DMS79 (cell line): ENCODE measurements around the gene CACNA2D3.

Experiments
- DNase-seq: peaks from one replicate; lab custom pipeline; 2025; lab: John Stamatoyannopoulos, UW

CACNA2D3 gene

DNA sequence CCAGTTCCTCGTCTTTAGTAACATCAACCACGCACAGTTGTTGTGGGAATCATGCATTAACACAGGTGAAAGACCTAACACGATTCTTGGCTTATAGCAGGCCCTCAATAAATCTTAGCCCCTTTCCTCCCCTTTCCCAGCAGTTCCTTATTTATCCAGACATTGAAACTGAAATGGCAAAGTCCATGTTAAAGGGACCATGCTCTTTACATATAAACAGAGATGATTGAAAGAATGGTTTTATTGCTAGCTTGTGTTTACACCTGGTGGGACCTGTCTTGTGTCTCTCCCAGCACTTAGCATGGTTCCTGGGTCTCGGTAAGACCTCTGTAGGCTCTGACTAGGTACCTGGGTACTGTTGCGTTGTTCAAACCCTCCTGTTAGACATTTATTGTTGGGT, 553.7 kb downstream of the CACNA2D3 start:
- DNase-seq = no peak

DNA sequence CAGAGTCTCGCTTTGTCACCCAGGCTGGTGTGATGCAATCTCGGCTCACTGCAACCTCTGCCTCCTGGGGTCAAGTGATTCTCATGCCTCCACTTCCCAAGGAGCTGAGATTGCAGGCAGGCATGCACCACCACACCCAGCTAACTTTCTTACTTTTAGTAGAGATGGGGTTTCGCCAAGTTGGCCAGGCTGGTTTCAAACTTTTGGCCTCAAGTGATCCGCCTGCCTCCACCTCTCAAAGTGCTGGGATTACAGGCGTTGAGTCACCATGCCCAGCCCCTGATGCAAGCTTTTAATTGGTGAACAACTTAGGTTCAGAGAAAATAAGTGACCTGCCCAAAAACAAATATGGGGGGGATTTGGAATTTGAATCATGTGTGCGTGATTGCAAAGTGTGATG, 559.4 kb downstream of the CACNA2D3 start:
- no peak for DNase-seq

DNA sequence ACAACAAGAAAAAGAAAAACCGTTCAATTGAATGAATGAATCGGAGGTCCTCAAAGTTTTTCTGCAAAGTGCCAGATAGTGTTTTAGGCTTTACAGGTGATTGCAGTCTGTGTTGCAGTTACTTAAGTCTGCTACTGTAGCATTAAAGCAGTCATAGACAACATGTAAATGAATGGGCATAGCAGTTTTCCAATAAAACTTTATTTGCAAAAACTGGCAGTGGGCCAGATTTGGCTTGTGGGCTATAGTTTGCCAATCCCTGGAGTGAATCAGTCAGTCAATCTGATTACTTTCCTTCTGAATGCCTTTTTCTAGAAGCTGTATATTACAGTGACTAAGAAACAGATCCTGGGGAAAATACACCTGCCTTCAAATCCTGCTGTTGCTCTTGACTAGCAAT, 562.9 kb downstream of the CACNA2D3 start:
- DNase-seq = no peak

DNA sequence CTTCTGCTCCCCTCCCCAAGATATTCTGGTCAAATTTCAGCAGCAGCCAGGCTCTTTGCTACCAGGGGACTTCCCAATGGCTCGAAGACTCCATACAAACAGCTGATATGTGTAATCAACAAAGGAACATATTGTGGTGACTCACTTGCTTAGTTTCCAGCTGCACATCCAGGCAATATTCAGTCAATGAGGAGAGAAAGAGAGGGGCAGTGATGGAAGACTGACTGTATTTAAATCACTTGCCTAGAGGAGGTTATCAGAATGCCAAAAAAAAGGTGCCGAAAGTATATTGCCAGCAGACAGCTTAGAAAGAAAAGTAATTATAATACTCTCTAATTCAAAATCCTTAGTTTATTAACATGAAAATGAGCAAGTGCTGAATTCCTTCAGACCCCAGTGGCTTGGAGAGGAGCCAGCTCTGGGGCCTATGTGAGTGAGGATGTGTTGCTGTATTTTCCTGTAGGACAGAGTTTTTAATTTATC, 569.0 kb downstream of the CACNA2D3 start:
- DNase-seq = no peak

DNA sequence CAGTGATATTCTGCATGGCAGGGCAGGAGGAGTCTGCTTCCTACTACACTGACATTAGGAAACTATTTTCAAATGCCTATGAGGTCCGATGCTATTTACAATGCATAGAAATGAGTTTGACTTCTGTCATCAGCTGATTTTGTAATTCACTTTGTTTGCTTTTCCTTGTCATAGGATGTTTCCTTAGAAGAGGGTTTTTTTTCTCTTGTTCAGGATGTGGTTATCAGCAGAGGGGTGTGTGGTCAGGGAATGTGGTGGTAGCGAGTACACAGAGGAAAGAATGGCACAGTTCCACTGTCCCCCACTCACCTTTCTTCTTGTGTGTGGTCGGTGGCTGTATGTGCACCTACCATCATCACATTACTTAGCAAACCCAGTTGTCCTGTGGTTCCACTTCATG, 574.0 kb downstream of the CACNA2D3 start:
- DNase-seq = no peak

DNA sequence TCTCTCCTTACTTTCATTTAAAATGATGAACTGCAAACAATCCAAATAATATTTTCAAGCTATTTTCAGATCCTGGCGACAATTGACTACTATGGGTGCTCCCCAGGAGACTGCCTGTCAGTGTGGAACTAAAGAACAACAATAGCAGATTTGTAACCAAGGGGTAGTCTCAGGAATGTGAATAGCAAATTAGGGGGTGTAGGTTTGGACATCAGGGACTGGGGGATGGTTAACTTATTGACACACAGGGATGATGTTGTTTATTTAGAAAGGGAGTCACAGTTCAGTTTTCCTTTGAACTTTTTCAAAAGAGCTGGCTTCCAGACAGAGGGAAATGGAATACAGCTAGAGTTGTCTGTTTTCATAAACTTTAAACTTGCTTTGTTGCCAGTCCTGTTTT, 575.7 kb downstream of the CACNA2D3 start:
- DNase-seq = no peak

DNA sequence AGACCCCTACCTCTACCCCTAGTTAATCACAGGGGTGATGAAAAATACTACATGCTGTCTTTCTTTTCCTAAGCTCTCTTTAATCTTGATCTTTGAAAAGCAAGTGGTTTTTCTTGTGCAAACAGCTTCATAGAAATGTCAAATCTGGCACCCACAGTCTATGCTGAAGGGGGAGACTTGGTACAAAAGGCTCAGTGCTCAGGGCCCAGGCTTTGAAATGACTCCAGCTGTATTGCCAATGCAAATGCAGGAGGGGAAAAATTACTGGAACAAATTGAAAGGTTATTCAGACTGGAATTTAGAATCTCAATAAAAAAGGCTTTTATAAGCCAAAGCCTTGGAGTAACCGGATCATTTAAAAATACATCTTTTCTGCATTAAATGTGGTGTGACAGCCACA, 581.6 kb downstream of the CACNA2D3 start:
- DNase-seq = no peak

DNA sequence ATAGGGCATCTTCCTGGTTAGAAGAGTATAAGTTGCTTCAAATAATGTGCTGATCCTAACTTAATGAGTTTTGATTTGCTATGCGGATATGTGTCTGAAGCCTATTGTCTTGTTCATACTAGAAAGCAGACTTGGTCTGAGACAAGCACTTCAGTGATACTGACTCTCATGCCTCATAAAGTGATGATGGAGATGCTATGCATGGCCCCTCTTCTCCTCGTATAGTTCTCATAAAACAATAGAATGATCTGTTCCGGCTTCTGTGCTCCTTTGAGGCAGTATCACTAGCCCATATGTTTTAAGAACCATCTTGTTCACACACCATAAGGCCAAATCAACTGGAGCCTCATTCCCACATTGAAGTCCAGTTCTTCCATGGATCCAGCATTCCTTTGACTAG, 583.4 kb downstream of the CACNA2D3 start:
- no peak for DNase-seq

DNA sequence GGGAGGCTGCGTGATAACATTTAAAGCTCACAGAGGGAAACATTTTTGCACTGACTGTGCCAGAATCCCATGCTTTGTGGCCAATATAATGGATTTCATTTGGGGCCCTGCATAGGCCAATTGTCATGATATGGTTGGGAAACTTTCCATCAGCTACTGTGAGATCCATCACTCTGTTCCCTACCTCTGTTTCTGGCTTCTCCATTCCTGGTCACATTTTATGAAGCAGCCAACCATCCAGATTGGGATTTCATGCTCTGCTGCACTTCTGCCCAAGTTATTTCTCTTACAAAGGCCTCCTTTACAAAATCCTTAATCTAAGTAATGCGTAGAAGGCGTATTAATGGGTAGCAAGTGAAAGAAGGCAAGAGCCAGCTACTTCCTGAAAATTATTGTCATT, 584.4 kb downstream of the CACNA2D3 start:
- no peak for DNase-seq

DNA sequence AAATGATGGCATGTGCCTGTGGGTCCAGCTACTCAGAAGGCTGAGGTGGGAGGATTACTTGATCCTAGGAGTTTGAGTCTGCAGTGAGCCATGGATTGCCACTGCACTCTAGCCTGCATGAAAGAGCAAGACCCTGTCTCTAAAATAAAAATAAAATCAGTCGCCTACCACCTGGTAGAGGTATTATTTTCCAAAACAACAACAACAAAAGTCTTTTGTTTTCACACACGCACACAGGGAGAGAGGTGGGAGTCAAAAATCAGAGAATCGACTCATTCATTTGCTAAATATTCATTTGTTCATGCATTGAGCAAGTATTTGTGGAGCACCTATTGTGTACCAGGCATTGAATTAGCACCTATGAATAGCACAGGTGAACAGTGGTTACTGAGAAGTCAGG, 587.4 kb downstream of the CACNA2D3 start:
- DNase-seq = no peak

DNA sequence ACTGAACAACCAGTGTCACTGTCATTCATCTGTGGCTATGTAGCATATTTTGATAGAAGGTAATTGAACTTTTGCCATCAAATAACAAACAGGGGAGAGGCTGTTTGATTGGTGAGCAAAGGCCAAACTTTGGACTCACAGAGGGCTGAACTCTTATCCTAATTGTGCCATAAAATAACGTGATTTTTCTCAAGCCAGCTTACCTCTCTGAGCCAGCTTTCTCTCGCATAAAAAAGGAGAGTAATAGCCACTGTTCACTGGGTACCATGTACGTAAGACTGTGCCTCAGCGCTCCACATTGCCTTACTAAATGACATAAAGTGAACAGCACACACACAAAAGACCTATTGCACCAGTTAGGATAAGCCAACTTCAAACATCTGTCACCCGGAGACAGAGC, 588.6 kb downstream of the CACNA2D3 start:
- DNase-seq = no peak

DNA sequence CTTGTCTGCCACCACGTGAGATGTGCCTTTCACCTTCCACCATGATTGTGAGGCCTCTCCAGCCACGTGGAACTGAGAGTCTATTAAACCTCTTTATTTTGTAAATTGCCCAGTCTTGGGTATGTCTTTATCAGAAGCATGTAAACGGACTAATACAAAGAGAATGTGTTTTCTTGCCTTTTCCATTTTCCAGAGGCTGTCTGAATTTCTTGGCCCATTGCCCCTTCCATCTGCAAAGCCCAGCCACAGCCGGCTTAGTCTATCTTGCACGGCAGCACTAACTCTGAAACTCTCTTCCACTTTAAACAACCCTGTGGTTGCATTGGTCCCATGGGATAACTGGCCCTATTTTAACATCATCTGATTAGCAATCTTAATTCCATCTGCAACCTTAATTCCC, 590.2 kb downstream of the CACNA2D3 start:
- no peak for DNase-seq

DNA sequence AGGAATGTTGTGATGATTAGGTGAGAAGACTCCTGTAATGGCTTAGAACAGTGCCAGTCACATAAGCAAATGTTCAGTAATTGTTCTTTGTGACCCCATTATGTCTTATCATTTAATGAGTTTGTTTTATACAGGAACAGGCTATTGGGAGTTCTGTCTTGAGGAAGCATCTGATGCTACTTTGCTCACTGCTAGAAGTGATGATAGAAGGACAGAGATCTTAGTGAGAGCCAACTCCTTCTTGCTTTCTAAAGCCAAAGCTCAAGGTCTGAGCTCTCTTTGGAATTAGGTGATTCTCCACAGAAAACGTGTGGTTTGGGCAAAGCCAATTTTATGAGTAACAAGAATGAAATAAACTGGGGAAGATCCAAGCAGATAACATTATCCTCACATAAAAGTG, 590.7 kb downstream of the CACNA2D3 start:
- DNase-seq = no peak

DNA sequence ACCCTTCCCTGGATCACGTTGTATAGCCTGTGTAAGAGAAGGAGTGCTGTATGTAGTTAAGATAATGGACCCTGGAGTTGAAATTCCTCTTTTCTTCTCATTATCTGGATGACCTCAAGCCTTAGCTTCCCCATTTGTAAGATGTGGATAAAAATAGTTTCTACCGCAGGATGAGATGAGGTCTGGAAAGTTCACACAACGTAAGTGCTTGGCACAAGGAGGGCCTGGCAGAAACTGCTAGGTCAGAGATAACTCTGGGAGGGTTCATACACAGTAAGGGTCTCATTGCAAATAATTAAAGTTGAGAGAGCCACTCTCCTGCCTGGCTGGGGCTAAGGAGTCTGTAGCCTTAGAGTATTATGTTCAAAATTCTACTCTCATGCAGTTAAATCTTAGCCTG, 591.1 kb downstream of the CACNA2D3 start:
- DNase-seq = no peak

DNA sequence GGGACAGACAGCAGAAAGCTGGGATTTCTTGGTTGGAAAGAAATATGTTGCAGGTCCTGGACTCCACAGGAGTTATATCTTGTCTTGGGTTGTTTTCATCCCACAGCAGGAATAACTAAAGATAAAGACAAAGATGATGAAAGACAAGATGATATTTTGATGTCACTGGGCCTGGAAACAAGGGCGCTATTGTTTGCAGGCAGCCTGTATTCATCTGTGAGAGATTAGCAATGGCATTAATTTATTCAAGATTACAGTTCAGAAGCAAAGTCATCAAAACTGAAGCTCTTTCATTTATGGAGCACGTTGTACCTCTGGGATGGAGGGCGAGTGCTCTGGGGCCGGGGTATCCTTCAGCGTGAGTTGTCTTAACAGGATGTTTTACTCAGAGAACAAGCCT, 591.7 kb downstream of the CACNA2D3 start:
- DNase-seq = no peak

DNA sequence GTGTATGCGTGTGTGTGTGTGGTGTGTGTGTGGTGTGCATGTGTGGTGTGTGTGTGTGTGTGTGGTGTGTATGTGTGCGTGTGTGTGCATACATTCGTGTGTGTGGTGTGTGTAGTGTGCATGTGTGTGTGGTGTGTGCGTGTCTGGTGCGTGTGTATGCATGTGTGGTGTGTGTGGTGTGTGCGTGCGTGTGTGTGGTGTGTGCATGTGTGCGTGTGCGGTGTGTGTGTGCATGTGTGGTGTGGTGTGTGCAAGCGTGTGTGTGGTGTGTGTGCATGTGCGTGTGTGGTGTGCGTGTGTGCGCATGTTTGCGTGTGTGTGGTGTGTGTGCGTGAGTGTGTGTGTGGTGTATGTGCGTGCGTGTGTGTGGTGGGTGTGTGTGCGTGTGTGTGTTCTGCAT, 595.2 kb downstream of the CACNA2D3 start:
- DNase-seq = no peak

DNA sequence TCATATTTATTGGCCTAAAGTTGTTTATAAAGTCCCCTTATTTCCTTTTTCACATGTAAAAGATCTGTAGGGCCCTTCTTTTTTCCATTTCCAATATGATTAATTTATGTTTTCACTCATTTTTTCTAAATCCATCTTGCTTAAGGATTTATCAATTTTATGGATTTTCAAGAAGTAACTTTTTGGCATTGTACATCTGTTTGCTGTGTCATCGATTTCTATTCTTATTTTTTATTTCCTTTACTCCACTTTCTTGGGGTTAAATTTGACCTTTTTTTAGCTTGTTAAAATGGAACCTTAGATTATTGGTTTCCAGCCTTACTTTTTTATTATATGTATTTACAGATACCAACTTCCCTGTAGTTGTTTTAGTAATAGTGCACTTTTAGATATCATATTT, 597.6 kb downstream of the CACNA2D3 start:
- DNase-seq = no peak

DNA sequence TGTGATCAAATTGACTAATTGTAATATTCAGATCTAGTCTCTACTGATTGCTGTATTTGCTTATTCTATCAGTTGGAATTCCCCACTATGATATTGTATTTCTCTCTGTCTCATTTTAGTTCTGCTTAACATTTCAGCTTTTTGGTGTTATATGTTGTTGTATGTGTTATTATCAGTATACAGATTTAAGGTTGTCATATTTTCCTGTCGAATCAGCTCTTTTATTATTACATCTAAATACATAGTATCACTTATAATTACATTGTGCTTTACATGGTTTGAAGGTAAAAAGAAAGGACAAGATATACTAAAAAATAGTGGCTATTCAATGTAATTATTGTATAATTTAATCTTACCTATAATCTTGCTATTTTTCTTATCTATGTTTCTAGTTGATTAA, 598.3 kb downstream of the CACNA2D3 start:
- no peak for DNase-seq

DNA sequence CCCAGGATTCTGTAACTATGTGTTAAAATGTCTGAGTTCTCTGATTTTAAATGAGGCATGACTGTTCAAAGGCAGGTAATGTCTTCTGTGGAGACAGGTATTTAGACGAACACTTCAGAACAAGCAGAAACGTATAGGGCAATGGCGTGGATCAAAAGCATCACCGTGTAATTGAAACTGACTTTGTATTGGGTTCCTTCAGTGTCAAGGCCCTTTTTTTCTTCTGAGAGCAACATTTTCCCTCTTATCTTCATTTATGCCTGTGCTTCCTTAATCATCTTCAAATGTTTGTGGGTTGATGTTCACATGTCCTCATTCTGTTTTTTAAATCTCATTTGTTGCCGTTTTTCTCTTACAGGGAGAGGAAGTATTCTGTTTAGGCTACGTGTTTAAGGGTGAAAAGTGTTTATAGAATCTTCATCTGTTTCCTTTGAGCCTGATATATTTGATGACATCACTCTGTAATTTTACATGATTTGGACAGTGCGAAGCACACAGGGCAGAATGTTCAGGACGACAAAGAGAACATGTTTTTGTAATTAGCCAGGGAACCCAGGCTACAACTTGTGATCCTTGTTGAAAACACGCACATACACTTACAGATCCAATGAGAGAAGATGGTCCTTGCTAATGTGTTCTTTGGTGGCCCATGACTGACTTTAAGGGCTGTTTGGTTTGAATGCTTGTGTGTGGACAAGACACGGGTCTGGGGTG, 609.5 kb downstream of the CACNA2D3 start:
- no peak for DNase-seq

DNA sequence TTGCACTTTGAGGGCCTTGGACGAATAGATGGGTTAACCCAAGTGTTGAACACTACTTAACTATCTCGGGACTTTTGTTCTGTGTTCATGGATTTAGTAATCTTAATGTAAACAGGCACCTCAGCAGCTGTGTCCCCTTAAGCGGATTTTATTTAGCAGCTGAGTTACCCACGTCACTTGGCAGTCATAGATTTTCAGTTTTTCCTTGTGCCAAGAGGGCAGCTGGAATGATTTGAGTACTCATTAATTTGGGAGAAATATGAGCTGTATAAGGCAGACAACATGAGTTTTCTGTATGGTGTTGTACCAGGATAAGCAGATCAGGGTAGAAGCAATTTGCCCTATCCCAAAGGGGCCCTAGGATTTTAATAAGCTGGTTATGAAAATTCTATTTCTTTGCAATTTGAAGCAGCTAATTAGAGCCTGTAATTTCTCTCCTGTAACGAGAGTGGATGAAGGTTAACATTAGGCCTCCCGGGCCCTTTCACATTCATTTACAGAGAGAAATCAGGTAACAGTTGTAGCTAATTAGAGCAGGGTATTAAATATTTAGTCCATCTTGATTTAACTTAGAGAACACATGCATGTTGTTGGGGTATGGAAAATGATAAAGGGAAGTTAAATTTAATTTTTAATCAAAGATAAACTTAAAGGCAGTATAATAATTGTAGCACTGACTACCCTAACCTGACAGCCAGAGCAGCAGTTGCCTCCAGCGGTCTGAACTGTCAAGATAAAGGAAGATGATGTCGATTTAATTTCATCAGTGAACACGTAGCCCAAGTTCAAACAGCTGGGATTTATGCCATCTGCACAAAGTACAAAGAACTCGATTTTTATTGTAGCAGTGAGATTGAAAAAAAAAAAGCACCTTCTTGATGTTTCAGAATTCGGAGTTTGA, 611.0 kb downstream of the CACNA2D3 start:
- DNase-seq = no peak

DNA sequence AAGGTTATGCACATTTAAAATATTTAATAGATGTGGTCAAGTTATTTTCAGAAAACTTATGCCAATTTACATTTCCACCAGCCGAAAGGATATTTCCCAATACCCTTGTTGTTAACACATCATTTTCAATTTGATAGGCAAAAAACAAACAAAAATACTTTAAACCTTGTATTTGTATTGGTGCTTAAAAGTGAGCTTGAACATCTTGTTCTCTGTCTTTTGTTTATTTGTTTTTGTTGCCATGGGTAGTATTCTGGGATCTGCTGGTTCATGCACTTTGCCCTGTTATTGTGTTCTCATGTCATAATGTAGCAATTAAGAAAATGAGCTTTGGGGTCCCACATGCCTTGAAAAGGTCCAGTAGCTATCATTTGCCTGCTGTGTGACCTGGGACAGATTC, 614.1 kb downstream of the CACNA2D3 start:
- DNase-seq = no peak

DNA sequence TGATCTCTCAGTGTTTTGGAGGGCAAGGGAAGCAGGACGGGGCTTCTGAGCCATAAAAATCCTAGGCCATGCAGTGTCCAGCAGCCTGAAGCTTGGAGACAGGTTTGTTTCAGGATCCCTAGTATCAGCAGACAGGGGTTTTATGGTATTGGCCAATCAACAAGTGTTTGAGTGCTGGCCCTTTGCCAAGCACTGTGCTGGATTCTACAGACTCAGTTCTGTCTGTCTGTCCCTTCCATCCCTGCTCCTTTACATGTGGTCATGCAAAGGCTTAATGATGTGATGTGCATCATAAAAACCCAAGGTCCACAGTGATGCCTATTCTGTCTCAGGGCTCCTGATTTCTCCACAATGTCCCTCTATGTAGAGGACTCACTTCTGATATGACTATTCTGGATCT, 621.4 kb downstream of the CACNA2D3 start:
- no peak for DNase-seq

DNA sequence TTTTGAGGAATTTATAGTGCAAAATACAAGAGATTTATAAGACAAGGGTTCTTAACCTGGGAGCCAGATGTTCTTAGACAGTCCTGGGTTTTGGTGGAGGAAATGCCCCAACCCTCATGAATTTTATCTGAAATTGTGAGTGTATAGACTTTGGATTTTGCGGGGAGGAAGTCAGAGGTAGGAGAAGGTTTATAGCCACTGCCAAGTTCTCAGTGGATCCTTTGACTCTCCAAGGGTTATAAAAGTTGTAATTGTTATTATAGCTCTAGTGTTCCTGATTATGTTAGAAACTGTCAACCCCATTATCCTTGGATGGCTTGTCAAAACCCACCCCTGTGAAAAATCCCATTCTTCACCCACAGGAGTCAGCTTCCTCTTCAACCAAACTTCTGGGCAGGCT, 621.9 kb downstream of the CACNA2D3 start:
- no peak for DNase-seq
